HepG2 (cell line): ENCODE data around the gene SRF. TPM values are rescaled to one million over a fixed set of nuclear protein-coding genes. Genes with fewer than 3 reads are reported as not detected.

Source experiments
- CBFB ChIP-seq: sonication (generic); formaldehyde crosslinking; IDR thresholded peaks from 2 replicates; pipeline ENCODE4 v1.4.0; 2020; ENCODE audit warnings: missing genetic modification reagents
- CCDC6 ChIP-seq: sonication (generic); formaldehyde crosslinking; IDR thresholded peaks from 2 replicates; pipeline ENCODE4 v1.8.1; 2022; ENCODE audit warnings: mild to moderate bottlenecking, missing genetic modification reagents, moderate library complexity
- HOMEZ ChIP-seq: IDR thresholded peaks from 2 replicates; pipeline ENCODE4 v1.6.1; 2016; ENCODE audit warnings: low read depth
- IRX3 ChIP-seq: sonication (generic); formaldehyde crosslinking; IDR thresholded peaks from 2 replicates; pipeline ENCODE4 v1.8.1; 2023; ENCODE audit warnings: mild to moderate bottlenecking, low read depth, missing genetic modification reagents, borderline replicate concordance
- KLF9 ChIP-seq: IDR thresholded peaks from 2 replicates; pipeline ENCODE4 v1.6.1; 2016; ENCODE audit warnings: low read depth
- MAX ChIP-seq: IDR thresholded peaks from 2 replicates; pipeline ENCODE4 v1.6.1; 2012; ENCODE audit warnings: inconsistent platforms
- PHF5A ChIP-seq: IDR thresholded peaks from one replicate; pipeline ENCODE4 v1.6.1; 2018; ENCODE audit warnings: low read depth, missing genetic modification reagents; ENCODE audit not compliant: unreplicated experiment
- PHF8 ChIP-seq: sonication (generic); formaldehyde crosslinking; IDR thresholded peaks from 2 replicates; pipeline ENCODE4 v1.5.0; 2020; ENCODE audit warnings: missing genetic modification reagents
- SP1 ChIP-seq, 2 experiments: fragments of 450-650 bp in 1 of 2; sonication (generic) in 1 of 2; formaldehyde crosslinking in 1 of 2; IDR thresholded peaks; 2 replicates each; pipeline versions ENCODE4 v1.4.0 to v1.6.1; 2016 to 2020; ENCODE audit warnings: missing genetic modification reagents in 1 of 2
- TAF1 ChIP-seq: sonication (generic); formaldehyde crosslinking; IDR thresholded peaks from 2 replicates; pipeline ENCODE4 v1.4.0; 2020; ENCODE audit warnings: missing genetic modification reagents
- ZFP36L2 ChIP-seq: sonication (generic); formaldehyde crosslinking; IDR thresholded peaks from 2 replicates; pipeline ENCODE4 v1.4.0; 2020; ENCODE audit warnings: missing genetic modification reagents
- ZNF180 ChIP-seq: sonication (generic); formaldehyde crosslinking; IDR thresholded peaks from 2 replicates; pipeline ENCODE4 v1.4.0; 2020; ENCODE audit warnings: low read depth, missing genetic modification reagents, borderline replicate concordance
- ZNF253 ChIP-seq: sonication (generic); formaldehyde crosslinking; IDR thresholded peaks from 2 replicates; pipeline ENCODE4 v1.8.0; 2022; ENCODE audit warnings: mild to moderate bottlenecking, missing genetic modification reagents, borderline replicate concordance
- ZNF614 ChIP-seq: IDR thresholded peaks from 2 replicates; pipeline ENCODE4 v1.6.1; 2018; ENCODE audit warnings: missing biosample characterization, missing genetic modification reagents, inconsistent platforms, borderline replicate concordance
- ZNF670 ChIP-seq: sonication (generic); formaldehyde crosslinking; IDR thresholded peaks from 2 replicates; pipeline ENCODE4 v1.8.0; 2022; ENCODE audit warnings: mild to moderate bottlenecking, missing genetic modification reagents, borderline replicate concordance
- ZNF713 ChIP-seq: sonication (generic); formaldehyde crosslinking; IDR thresholded peaks from 2 replicates; pipeline ENCODE4 v1.4.0; 2020; ENCODE audit warnings: mild to moderate bottlenecking, missing genetic modification reagents
- polyA plus RNA-seq, 8 experiments: library from polyadenylated mRNA; depleted of rRNA in 3 of 8; stranded (reverse) in 7 of 8; unstranded in 1 of 8; fragments of >200 nt; fragmentation: Illumina TruSeq in 4 of 8; extraction: Trizol in 4 of 8; gene quantifications; 2 replicates each; pipeline versions ENCODE4 v1.2.1 to v1.2.3, GENCODE V29; 2011 to 2016; ENCODE audit warnings: low read depth in 4 of 8, missing spikeins in 1 of 8, mixed read lengths in 1 of 8; ENCODE audit not compliant: insufficient read depth in 1 of 8
- total RNA-seq, 5 experiments: library from RNA; depleted of rRNA; stranded (reverse); fragments of >200 nt; fragmentation: Illumina TruSeq; extraction: Trizol; gene quantifications; 2 replicates each; pipeline ENCODE4 v1.2.3, GENCODE V29; 2016; ENCODE audit warnings: low read depth in 1 of 5
- TF ChIP-seq, protein P1 (sequence below): sonication (generic); formaldehyde crosslinking; IDR thresholded peaks from 2 replicates; pipeline ENCODE4 v1.4.0; 2020; ENCODE audit warnings: missing genetic modification reagents
- TF ChIP-seq, protein P2 (sequence below): sonication (generic); formaldehyde crosslinking; IDR thresholded peaks from 2 replicates; pipeline ENCODE4 v1.5.1; 2020; ENCODE audit warnings: mild to moderate bottlenecking, missing genetic modification reagents, moderate library complexity

SRF gene
- total and polyA plus RNA-seq, 2 of the 13 experiments (the other 11 are each of a cell fraction or from before 2014, with no cell fraction given) = 25.5 to 44.1 TPM

DNA sequence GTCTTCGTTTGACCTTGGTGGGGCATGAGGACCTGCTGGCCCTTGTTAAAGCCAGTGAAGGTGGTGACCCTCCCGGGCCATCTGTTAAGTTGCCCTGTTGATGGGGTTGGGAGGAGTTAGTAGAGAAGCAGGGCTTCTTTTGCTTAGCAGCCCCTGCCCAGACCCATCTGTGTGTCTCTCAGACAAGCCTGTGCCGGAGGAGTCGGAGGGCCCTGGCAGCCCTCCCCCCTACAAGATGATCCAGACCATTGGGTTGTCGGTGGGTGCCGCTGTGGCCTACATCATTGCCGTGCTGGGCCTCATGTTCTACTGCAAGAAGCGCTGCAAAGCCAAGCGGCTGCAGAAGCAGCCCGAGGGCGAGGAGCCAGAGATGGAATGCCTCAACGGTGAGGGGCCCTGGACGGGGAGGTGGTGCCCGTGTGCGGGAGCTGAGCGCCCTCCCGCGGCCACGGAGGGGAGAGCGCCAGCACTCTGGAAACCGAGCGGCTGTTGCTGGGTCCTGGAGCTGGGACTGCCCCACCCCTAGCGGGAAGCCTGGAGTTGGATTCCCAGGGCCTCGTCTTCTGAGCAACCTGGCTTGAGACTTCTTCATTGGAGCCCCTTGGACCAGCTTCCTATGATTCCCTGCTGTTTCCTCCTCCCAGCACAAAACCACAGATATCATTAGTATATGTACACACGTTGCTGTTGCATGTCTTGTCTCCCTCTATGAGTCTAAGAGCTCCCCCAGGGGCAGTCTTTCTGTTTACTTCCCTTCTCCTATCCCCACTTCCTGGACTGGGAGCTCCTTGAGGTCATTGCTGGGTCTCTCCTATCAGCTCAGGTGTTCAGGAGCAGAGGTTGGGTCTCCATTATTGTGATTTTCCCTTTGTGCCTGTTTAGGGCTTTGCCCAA lies 27.6 kb upstream of the SRF start (continued):
- TF ChIP-seq, protein P1, sequence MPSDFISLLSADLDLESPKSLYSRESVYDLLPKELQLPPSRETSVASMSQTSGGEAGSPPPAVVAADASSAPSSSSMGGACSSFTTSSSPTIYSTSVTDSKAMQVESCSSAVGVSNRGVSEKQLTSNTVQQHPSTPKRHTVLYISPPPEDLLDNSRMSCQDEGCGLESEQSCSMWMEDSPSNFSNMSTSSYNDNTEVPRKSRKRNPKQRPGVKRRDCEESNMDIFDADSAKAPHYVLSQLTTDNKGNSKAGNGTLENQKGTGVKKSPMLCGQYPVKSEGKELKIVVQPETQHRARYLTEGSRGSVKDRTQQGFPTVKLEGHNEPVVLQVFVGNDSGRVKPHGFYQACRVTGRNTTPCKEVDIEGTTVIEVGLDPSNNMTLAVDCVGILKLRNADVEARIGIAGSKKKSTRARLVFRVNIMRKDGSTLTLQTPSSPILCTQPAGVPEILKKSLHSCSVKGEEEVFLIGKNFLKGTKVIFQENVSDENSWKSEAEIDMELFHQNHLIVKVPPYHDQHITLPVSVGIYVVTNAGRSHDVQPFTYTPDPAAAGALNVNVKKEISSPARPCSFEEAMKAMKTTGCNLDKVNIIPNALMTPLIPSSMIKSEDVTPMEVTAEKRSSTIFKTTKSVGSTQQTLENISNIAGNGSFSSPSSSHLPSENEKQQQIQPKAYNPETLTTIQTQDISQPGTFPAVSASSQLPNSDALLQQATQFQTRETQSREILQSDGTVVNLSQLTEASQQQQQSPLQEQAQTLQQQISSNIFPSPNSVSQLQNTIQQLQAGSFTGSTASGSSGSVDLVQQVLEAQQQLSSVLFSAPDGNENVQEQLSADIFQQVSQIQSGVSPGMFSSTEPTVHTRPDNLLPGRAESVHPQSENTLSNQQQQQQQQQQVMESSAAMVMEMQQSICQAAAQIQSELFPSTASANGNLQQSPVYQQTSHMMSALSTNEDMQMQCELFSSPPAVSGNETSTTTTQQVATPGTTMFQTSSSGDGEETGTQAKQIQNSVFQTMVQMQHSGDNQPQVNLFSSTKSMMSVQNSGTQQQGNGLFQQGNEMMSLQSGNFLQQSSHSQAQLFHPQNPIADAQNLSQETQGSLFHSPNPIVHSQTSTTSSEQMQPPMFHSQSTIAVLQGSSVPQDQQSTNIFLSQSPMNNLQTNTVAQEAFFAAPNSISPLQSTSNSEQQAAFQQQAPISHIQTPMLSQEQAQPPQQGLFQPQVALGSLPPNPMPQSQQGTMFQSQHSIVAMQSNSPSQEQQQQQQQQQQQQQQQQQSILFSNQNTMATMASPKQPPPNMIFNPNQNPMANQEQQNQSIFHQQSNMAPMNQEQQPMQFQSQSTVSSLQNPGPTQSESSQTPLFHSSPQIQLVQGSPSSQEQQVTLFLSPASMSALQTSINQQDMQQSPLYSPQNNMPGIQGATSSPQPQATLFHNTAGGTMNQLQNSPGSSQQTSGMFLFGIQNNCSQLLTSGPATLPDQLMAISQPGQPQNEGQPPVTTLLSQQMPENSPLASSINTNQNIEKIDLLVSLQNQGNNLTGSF (CRISPR knock-in tag) = no peak
- no peak for TF ChIP-seq ZNF670 (CRISPR knock-in tag)
- TF ChIP-seq ZNF253 (CRISPR knock-in tag) = no peak
- TF ChIP-seq ZFP36L2 (CRISPR knock-in tag) = no peak
- TF ChIP-seq IRX3 = no peak
- TF ChIP-seq, protein P2, sequence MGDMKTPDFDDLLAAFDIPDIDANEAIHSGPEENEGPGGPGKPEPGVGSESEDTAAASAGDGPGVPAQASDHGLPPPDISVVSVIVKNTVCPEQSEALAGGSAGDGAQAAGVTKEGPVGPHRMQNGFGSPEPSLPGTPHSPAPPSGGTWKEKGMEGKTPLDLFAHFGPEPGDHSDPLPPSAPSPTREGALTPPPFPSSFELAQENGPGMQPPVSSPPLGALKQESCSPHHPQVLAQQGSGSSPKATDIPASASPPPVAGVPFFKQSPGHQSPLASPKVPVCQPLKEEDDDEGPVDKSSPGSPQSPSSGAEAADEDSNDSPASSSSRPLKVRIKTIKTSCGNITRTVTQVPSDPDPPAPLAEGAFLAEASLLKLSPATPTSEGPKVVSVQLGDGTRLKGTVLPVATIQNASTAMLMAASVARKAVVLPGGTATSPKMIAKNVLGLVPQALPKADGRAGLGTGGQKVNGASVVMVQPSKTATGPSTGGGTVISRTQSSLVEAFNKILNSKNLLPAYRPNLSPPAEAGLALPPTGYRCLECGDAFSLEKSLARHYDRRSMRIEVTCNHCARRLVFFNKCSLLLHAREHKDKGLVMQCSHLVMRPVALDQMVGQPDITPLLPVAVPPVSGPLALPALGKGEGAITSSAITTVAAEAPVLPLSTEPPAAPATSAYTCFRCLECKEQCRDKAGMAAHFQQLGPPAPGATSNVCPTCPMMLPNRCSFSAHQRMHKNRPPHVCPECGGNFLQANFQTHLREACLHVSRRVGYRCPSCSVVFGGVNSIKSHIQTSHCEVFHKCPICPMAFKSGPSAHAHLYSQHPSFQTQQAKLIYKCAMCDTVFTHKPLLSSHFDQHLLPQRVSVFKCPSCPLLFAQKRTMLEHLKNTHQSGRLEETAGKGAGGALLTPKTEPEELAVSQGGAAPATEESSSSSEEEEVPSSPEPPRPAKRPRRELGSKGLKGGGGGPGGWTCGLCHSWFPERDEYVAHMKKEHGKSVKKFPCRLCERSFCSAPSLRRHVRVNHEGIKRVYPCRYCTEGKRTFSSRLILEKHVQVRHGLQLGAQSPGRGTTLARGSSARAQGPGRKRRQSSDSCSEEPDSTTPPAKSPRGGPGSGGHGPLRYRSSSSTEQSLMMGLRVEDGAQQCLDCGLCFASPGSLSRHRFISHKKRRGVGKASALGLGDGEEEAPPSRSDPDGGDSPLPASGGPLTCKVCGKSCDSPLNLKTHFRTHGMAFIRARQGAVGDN = peak; percentile 89
- TF ChIP-seq CBFB = peak; percentile 83
- no peak for TF ChIP-seq ZNF180 (CRISPR knock-in tag)
- peak; percentile 43; the same call in 1 of the 2 replicates for TF ChIP-seq PHF8
- TF ChIP-seq ZNF713 = no peak
- TF ChIP-seq HOMEZ = peak; percentile 47; the same call in 1 of the 2 replicates
- peak; percentile 78 for TF ChIP-seq ZNF614 (CRISPR knock-in tag)
- TF ChIP-seq PHF5A (CRISPR knock-in tag) = peak; percentile 54
- TF ChIP-seq SP1 (IDR thresholded peaks at IDR 0.05) = no peak
- TF ChIP-seq SP1 (CRISPR knock-in tag; IDR thresholded peaks at IDR 0.05) = peak; percentile 59
- no peak for TF ChIP-seq TAF1
- peak; percentile 70; the same call in 1 of the 2 replicates for TF ChIP-seq MAX
- no peak for TF ChIP-seq CCDC6 (CRISPR knock-in tag)
- no peak for TF ChIP-seq KLF9
